Neutrophil (primary cell): ENCODE results near the gene FASTKD2.
A peak's percentile ranks its signal among the peaks of the same experiment; 100 is the strongest.

Source experiments
- H3K27ac ChIP-seq: fragments of 200-600 bp; sonication (generic); 2 replicates; pipeline ENCODE4 v1.5.1; 2016; ENCODE audit warnings: mild to moderate bottlenecking, moderate library complexity
- H3K27me3 ChIP-seq: fragments of 200-600 bp; sonication (generic); 2 replicates; pipeline ENCODE4 v1.6.0; 2016; ENCODE audit warnings: mild to moderate bottlenecking
- H3K36me3 ChIP-seq: fragments of 200-600 bp; sonication (generic); 2 replicates; pipeline ENCODE4 v1.5.1; 2017
- H3K4me1 ChIP-seq, 2 experiments: fragments of 200-600 bp in 1 of 2; sonication (generic) in 1 of 2; 1 replicate in 1 of 2; 2 replicates in 1 of 2; pipeline versions ENCODE4 v1.5.1 to v1.6.1; 2013 to 2016; ENCODE audit warnings: low read depth in 1 of 2, low read length in 1 of 2, mild to moderate bottlenecking in 1 of 2, moderate library complexity in 1 of 2; ENCODE audit not compliant: control insufficient read depth in 1 of 2, insufficient read depth in 1 of 2
- H3K4me3 ChIP-seq, 2 experiments: fragments of 200-600 bp in 1 of 2; sonication (generic) in 1 of 2; 1 replicate in 1 of 2; 2 replicates in 1 of 2; pipeline ENCODE4 v1.5.1; 2013 to 2016; ENCODE audit warnings: low read depth in 1 of 2, low read length in 1 of 2, mild to moderate bottlenecking in 1 of 2, moderate library complexity in 1 of 2
- H3K9me3 ChIP-seq: fragments of 200-600 bp; sonication (generic); 2 replicates; pipeline ENCODE4 v1.5.1; 2016
- CTCF ChIP-seq: fragments of 200-600 bp; sonication (generic); IDR thresholded peaks from 2 replicates; pipeline ENCODE4 v1.5.1; 2016; ENCODE audit warnings: antibody characterized with exemption

The FASTKD2 gene

DNA sequence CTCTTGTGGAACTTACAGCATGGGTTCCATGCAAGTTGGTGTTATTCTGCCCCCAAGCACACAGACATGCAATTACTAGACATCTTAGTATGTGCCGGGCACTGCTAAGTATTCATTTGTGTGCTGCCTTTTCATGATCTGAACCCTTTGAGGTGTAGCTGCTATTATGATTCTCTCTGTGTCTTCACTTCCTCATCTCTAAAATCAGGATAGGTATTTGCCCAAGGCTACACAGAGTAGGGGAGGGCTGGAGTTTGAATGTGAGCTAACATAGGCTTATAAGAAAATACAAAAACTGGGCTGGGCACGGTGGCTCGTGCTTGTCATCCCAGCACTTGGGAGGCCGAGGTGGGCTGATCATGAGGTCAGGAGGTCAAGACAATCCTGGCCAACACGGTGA, 27.2 kb downstream of the FASTKD2 start:
- H3K27me3 ChIP-seq: no peaks in the 10 kb centered on the region
- H3K4me1 ChIP-seq: peaks cover 3 to 4% of the 10 kb centered on the region in 2 experiments
- H3K36me3 ChIP-seq: peaks cover 35% of the 10 kb centered on the region
- H3K27ac ChIP-seq: no peak overlapping the region
- H3K9me3 ChIP-seq: no peaks in the 10 kb centered on the region
- TF ChIP-seq CTCF: no peak
- no peak overlapping the region for H3K4me3 ChIP-seq

DNA sequence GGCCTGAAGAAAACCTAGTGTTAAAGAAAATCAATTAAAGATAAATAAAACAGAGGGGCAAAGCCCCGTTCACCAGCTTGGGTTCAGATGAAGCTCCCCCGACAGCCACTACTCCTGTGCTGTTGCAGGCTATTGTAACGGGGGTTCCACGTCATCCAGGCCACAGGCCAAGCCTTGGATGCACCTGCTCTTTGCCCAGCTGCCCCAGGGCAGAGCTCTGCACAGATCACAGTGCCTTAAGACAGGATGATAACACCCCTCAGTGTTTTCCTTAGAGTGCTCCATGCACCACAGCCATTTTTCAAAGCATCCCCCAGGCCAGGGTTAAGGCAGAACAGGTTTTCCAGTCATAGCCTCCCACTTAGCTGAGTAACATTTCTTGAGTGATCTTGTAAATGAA, 32.0 kb downstream of the FASTKD2 start:
- H3K4me3 ChIP-seq: no peak overlapping the region
- no peaks in the 10 kb centered on the region for H3K27me3 ChIP-seq
- no peak for TF ChIP-seq CTCF
- peaks cover 38 to 39% of the 10 kb centered on the region in 2 experiments for H3K4me1 ChIP-seq
- no peaks in the 10 kb centered on the region for H3K9me3 ChIP-seq
- H3K36me3 ChIP-seq: no peaks in the 10 kb centered on the region
- H3K27ac ChIP-seq: peak overlapping the region; percentile 59

GRCh38 chr2:206798000-206798399, 32.6 kb downstream of the FASTKD2 start:
- H3K36me3 ChIP-seq: no peaks in the 10 kb centered on the region
- H3K9me3 ChIP-seq: no peaks in the 10 kb centered on the region
- peaks cover 38 to 39% of the 10 kb centered on the region in 2 experiments for H3K4me1 ChIP-seq
- H3K4me3 ChIP-seq: no peak overlapping the region
- no peaks in the 10 kb centered on the region for H3K27me3 ChIP-seq
- H3K27ac ChIP-seq: peak overlapping the region; percentile 59
- no peak for TF ChIP-seq CTCF

DNA sequence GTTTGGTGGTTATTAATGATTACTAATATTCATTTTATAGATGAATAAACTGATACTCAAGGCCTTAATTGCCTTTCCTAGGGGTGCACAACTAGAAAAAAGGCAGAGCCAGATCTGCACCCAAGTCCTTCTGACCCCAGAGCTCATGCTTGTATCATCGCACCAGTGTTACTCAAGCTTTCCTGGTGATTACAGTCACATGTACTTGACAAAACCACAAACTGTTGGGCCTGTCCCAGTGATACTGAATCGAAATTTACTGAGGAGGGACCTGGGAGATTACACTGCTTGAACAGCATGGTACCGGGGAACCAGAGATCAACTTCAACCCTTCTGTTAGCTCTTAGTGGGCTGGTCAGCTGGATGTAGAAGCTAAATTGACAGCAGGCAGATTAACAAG, 33.7 kb downstream of the FASTKD2 start:
- Histone ChIP-seq H3K9me3 (no peaks in the 10 kb centered on the region), H3K27ac (peak overlapping the region; percentile 64), H3K27me3 (no peaks in the 10 kb centered on the region), H3K4me3 (peak overlapping the region in 1 of 2 experiments; percentile 1), H3K36me3 (no peaks in the 10 kb centered on the region), H3K4me1 (peaks cover 38 to 39% of the 10 kb centered on the region in 2 experiments)
- no peak for TF ChIP-seq CTCF

DNA sequence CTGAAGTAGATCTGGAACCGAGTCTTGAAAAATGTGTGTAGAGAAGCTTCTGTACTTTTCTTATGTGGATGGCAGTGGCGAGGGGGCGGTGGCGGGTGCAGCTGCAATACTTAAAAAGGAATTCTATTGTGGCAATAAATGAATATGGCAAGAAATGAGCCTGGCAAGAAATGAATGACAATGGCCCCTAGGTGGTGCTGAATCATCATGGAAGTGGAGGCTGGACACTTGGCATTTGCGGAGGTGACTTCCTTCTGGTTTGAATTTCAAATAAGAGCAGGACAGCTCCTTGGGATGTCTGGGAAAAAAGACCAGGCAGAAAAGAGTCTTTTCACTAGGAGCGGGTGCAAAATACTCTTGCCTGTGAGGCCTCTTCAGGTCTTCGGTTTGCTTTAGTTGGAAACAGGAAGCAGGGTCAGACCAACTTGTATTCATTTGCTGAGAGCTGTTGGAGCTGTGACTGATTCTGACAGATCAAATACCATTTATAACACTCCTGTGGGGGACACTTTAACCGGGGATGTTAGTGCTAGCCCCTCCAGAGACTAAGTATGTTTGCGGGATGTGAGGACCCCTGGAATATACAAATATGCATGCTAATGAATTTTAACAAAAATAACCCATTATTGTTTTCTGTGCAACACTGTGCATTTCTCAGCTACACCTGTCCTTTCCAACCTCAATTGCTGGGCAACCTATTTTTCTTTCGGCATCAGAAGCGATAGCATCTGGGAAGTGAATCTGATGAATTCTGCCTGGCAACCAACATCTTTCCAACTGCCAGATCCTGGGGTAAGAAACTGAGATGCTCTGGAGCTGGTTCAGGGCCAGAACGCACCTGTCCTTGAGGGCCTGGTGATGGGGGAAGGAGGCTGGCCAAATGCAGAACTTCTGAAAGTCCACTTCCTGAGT, 35.4 kb downstream of the FASTKD2 start:
- peak; percentile 33 for TF ChIP-seq CTCF
- H3K27me3 ChIP-seq: no peaks in the 10 kb centered on the region
- H3K27ac ChIP-seq: peak overlapping the region; percentile 4

More for the DNA sequence above, 35.4 kb downstream of the FASTKD2 start:
- Histone ChIP-seq H3K9me3 (no peaks in the 10 kb centered on the region), H3K4me1 (peaks cover 38 to 39% of the 10 kb centered on the region in 2 experiments), H3K36me3 (no peaks in the 10 kb centered on the region), H3K4me3 (peak overlapping the region; percentile 29 to 36)
